CD4-positive, alpha-beta T cell (primary cell): Measurements from ENCODE around the gene MGA. TPM values are rescaled to one million over a fixed set of nuclear protein-coding genes. Genes with fewer than 3 reads are reported as not detected.

Experiments
- ATAC-seq: fragments of 200-7000 bp; cut with Tn5 transposase; one replicate; pipeline ENCODE4 v1.10.0; 2022; ENCODE audit warnings: mild to moderate bottlenecking; ENCODE audit not compliant: poor library complexity
- CTCF ChIA-PET: fragments of 350-600 bp; sonication (Branson Sonifier 250); formaldehyde crosslinking; loops from one replicate; lab custom pipeline; 2021; ENCODE audit warnings: antibody characterized with exemption, inconsistent platforms; lab: Charles Lee
- POLR2A ChIA-PET: fragments of 350-600 bp; sonication (Branson Sonifier 250); formaldehyde crosslinking; loops from one replicate; lab custom pipeline; 2021; ENCODE audit warnings: antibody characterized with exemption, inconsistent platforms; lab: Charles Lee
- DNase-seq, 14 experiments: peaks; one replicate each; pipeline ENCODE4 v3.0.0-alpha.2; 2013 to 2020; ENCODE audit warnings: mixed read lengths in 2 of 14
- H3K27ac ChIP-seq, 2 donors: one replicate each; pipeline versions ENCODE4 v1.5.1 to v1.7.0; 2013; ENCODE audit warnings: low read length in 2 of 2, low read depth in 1 of 2, mild to moderate bottlenecking in 1 of 2
- H3K27me3 ChIP-seq, 2 experiments: 1 replicate in 1 of 2; 2 replicates in 1 of 2; pipeline versions ENCODE4 v1.6.1 to v1.7.0; 2013; ENCODE audit warnings: low read length in 2 of 2, control low read depth in 1 of 2, mild to moderate bottlenecking in 1 of 2, moderate library complexity in 1 of 2; ENCODE audit not compliant: insufficient read depth in 2 of 2, control insufficient read depth in 1 of 2
- H3K36me3 ChIP-seq: one replicate; pipeline ENCODE4 v1.6.1; 2013; ENCODE audit warnings: low read length, control low read depth; ENCODE audit not compliant: insufficient read depth
- H3K4me1 ChIP-seq: one replicate; pipeline ENCODE4 v1.6.1; 2013; ENCODE audit warnings: low read length, control low read depth; ENCODE audit not compliant: insufficient read depth
- H3K4me3 ChIP-seq: one replicate; pipeline ENCODE4 v1.5.1; 2013; ENCODE audit warnings: mild to moderate bottlenecking, low read length, moderate library complexity
- H3K9me3 ChIP-seq, 2 experiments: 1 replicate in 1 of 2; 2 replicates in 1 of 2; pipeline versions ENCODE4 v1.6.1 to v1.7.0; 2013; ENCODE audit warnings: low read length in 2 of 2, mild to moderate bottlenecking in 2 of 2, control low read depth in 1 of 2, moderate library complexity in 1 of 2; ENCODE audit not compliant: control insufficient read depth in 1 of 2, insufficient read depth in 1 of 2
- H3K27ac Mint-ChIP-seq: one replicate; pipeline ENCODE4 v1.8.0; 2020; ENCODE audit warnings: mixed read lengths
- H3K27me3 Mint-ChIP-seq: one replicate; pipeline ENCODE4 v1.8.0; 2021; ENCODE audit warnings: mixed read lengths
- H3K36me3 Mint-ChIP-seq: one replicate; pipeline ENCODE4 v1.8.0; 2021; ENCODE audit warnings: low read depth, mixed read lengths
- H3K4me1 Mint-ChIP-seq: one replicate; pipeline ENCODE4 v1.8.0; 2021; ENCODE audit warnings: low read depth, mixed read lengths
- H3K4me3 Mint-ChIP-seq: one replicate; pipeline ENCODE4 v1.8.0; 2020; ENCODE audit warnings: mild to moderate bottlenecking, mixed read lengths
- H3K9me3 Mint-ChIP-seq: one replicate; pipeline ENCODE4 v1.8.0; 2020; ENCODE audit warnings: mixed read lengths
- intact Hi-C, 2 experiments: fragments of 100-400 bp; cut with DNase I in 1 of 2; cut with micrococcal nuclease in 1 of 2; formaldehyde crosslinking; loops; one replicate each; pipeline versions ENCODE4 v1.15.1 to v1.9.0; 2023 to 2025; cut with DNase I, micrococcal nuclease
- total RNA-seq, 174 experiments: library from RNA in 2 of 174; stranded (reverse) in 2 of 174; gene quantifications; one replicate each; pipeline ENCODE4 v1.2.3 and lab custom pipeline; 2021 to 2026
- TF ChIP-seq, protein P1 (sequence below): fragments of 200-600 bp; IDR thresholded peaks from one replicate; pipeline ENCODE4 v1.8.0; 2022; ENCODE audit warnings: antibody characterized with exemption, mild to moderate bottlenecking

MGA gene
- total RNA-seq, 2 experiments from 2014 or later = 31.0 to 33.9 TPM

DNA sequence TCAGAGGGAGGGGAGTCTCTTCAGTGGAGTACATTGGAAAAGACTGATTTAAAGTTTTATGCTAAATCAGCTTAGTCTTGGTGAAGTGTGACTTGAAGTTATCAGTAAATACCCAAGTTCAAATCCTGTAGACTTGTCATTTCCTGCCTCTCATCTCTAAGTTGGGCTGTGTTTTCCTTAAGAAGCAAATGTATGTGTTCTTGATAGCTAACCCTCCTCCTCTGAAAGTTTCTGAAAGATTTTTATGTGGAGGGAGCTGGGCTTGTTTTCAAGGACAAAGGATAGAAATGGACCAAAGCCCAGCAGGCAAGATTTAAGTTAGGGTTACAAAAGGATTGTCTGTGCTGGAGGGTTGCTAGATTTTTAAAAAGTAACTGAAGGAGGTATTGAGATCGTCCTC is 118.3 kb downstream of the MGA start:
- intact Hi-C loops = no loop called here
- Histone ChIP-seq H3K36me3 (no peaks in the 10 kb centered on the region), H3K4me1 (peaks cover 45% of the 10 kb centered on the region), H3K4me3 (no peak overlapping the region), H3K9me3 (no peaks in the 10 kb centered on the region), H3K27ac (no peak overlapping the region), H3K27me3 (no peaks in the 10 kb centered on the region)
- Mint-ChIP-seq H3K27me3 (no peaks in the 10 kb centered on the region), H3K4me3 (peak overlapping the region; percentile 21), H3K36me3 (peaks cover 28% of the 10 kb centered on the region), H3K4me1 (peaks cover 77% of the 10 kb centered on the region), H3K27ac (no peak overlapping the region), H3K9me3 (no peaks in the 10 kb centered on the region)
- TF ChIP-seq, protein P1, sequence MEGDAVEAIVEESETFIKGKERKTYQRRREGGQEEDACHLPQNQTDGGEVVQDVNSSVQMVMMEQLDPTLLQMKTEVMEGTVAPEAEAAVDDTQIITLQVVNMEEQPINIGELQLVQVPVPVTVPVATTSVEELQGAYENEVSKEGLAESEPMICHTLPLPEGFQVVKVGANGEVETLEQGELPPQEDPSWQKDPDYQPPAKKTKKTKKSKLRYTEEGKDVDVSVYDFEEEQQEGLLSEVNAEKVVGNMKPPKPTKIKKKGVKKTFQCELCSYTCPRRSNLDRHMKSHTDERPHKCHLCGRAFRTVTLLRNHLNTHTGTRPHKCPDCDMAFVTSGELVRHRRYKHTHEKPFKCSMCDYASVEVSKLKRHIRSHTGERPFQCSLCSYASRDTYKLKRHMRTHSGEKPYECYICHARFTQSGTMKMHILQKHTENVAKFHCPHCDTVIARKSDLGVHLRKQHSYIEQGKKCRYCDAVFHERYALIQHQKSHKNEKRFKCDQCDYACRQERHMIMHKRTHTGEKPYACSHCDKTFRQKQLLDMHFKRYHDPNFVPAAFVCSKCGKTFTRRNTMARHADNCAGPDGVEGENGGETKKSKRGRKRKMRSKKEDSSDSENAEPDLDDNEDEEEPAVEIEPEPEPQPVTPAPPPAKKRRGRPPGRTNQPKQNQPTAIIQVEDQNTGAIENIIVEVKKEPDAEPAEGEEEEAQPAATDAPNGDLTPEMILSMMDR = no peak
- DNase-seq = no peak
- ChIA-PET POLR2A (no interaction called here), CTCF (no interaction called here)
- ATAC-seq = no peak

DNA sequence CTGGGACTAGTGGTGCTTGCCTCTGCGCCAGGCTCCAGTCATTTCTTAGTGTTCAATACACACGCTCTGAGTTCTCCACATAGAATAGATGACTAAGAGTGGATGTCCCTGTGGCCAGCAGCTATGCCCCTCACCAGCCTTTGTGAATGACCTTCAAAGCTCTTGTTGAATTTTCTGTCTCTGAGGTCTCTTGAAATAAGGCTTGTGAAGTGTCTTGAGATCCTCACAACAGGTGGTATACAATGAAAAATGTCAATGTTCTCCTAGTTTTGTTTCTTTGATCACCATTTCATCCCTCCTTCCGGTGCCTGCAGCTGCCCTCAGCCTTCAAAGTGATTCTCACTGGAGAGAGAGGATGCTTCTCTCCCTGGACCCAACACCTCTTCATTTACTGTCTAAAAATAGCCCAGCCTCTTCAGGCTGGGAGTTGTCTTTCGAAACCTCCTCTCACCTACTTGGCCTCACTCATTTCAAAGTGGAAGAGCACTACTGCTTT is 119.5 kb downstream of the MGA start:
- ChIA-PET POLR2A (interaction anchor here (0.6 kb wide), 1 partner anchor 48 kb away, joined by 3 read pairs; no protein-coding TSS in a partner anchor), CTCF (no interaction called here)
- DNase-seq (no peak), ATAC-seq (no peak)
- H3K27ac ChIP-seq = no peak overlapping the region
- no peak overlapping the region for H3K4me3 ChIP-seq
- TF ChIP-seq, protein P1 = no peak
- no peaks in the 10 kb centered on the region for H3K9me3 ChIP-seq
- peaks cover 28% of the 10 kb centered on the region for H3K36me3 Mint-ChIP-seq
- no peaks in the 10 kb centered on the region for H3K27me3 ChIP-seq
- peaks cover 2% of the 10 kb centered on the region for H3K36me3 ChIP-seq
- no peaks in the 10 kb centered on the region for H3K27me3 Mint-ChIP-seq
- no peaks in the 10 kb centered on the region for H3K9me3 Mint-ChIP-seq
- H3K4me3 Mint-ChIP-seq = no peak overlapping the region
- H3K4me1 Mint-ChIP-seq = peaks cover 67% of the 10 kb centered on the region
- intact Hi-C loops = loop anchor here in 1 of 2 experiments (2.0 kb wide), 1 partner anchor 15 kb away; no protein-coding TSS in a partner anchor
- H3K4me1 ChIP-seq = peaks cover 38% of the 10 kb centered on the region
- H3K27ac Mint-ChIP-seq = peak overlapping the region; percentile 50

- Mint-ChIP-seq H3K27ac (peak overlapping the region; percentile 50), H3K27me3 (no peaks in the 10 kb centered on the region), H3K4me3 (no peak overlapping the region), H3K36me3 (peaks cover 28% of the 10 kb centered on the region), H3K4me1 (peaks cover 62% of the 10 kb centered on the region), H3K9me3 (no peaks in the 10 kb centered on the region)
- H3K4me1 ChIP-seq = peaks cover 32% of the 10 kb centered on the region
- TF ChIP-seq, protein P1 = no peak
- POLR2A ChIA-PET = interaction anchor here (0.6 kb wide), 1 partner anchor 47 kb away, joined by 3 read pairs; no protein-coding TSS in a partner anchor
- no peak for ATAC-seq
- H3K27ac ChIP-seq = no peak overlapping the region
- H3K27me3 ChIP-seq = no peaks in the 10 kb centered on the region
- peaks cover 2% of the 10 kb centered on the region for H3K36me3 ChIP-seq
- intact Hi-C loops = loop anchor here in 1 of 2 experiments (2.0 kb wide), 1 partner anchor 15 kb away; no protein-coding TSS in a partner anchor
- no peaks in the 10 kb centered on the region for H3K9me3 ChIP-seq
- no peak for DNase-seq
- CTCF ChIA-PET = no interaction called here
- no peak overlapping the region for H3K4me3 ChIP-seq
These were observed 120.1 kb downstream of the MGA start for GRCh38 chr15:41780266-41780665.
